Measurements from ENCODE around the gene PHLDB1. TPM values are rescaled to one million over a fixed set of nuclear protein-coding genes. Genes with fewer than 3 reads are reported as not detected.
A peak's percentile ranks its signal among the peaks of the same experiment; 100 is the strongest.

Gene PHLDB1
- total RNA-seq, 1 donor from 2014 or later = 71.8 TPM

DNA sequence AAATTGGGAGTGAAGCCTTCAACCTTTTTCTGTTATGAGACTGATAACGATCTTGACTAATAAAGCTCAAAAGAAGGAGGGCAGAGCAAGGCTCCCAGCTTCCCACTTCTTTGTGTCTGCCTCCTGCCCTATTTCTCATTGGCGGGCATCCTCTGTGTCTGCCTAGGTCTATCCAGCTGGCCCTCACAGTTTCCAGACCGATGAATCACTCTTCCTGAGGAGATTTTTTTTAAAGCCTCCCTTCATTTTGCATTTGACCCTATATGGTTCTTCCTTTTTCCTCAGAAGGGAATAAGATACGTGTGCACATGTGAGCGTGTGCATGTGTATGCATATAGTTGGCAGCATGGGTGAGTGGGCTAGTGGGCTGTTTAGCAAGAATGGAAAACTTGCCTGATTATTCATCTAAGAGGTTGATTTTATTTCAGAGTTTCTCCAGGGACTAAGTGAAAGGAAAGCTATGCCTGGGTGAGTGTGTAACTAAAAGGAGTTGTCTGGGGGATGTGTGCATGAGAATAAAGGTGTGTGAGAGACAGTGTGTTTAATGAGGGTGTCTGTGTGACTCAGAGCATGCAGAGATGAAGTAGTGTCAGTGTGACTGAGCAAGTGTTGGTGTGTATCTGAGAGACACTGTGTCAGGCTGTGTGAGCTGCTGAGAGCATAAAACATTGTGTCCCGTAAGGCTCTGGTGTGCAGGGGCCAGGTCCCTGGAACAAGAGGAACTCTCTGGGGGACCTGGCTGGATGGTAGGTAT is 12.2 kb downstream of the PHLDB1 start:
- Histone ChIP-seq H3K9me3 (no peaks in the 10 kb centered on the region), H3K27ac (peak overlapping the region; percentile 80), H3K36me3 (peaks cover 28% of the 10 kb centered on the region), H3K4me3 (no peak overlapping the region), H3K4me1 (peaks cover 85% of the 10 kb centered on the region), H3K27me3 (ENCODE audit: low read depth) (no peaks in the 10 kb centered on the region)
- intact Hi-C loops (cut with DNase I) = no loop called here
- TF ChIP-seq, protein P1, sequence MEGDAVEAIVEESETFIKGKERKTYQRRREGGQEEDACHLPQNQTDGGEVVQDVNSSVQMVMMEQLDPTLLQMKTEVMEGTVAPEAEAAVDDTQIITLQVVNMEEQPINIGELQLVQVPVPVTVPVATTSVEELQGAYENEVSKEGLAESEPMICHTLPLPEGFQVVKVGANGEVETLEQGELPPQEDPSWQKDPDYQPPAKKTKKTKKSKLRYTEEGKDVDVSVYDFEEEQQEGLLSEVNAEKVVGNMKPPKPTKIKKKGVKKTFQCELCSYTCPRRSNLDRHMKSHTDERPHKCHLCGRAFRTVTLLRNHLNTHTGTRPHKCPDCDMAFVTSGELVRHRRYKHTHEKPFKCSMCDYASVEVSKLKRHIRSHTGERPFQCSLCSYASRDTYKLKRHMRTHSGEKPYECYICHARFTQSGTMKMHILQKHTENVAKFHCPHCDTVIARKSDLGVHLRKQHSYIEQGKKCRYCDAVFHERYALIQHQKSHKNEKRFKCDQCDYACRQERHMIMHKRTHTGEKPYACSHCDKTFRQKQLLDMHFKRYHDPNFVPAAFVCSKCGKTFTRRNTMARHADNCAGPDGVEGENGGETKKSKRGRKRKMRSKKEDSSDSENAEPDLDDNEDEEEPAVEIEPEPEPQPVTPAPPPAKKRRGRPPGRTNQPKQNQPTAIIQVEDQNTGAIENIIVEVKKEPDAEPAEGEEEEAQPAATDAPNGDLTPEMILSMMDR (IDR thresholded peaks at IDR 0.05) = no peak
- peak; percentile 35 for DNase-seq
- peak in 1 of 2 donors; percentile 1 for ATAC-seq

DNA sequence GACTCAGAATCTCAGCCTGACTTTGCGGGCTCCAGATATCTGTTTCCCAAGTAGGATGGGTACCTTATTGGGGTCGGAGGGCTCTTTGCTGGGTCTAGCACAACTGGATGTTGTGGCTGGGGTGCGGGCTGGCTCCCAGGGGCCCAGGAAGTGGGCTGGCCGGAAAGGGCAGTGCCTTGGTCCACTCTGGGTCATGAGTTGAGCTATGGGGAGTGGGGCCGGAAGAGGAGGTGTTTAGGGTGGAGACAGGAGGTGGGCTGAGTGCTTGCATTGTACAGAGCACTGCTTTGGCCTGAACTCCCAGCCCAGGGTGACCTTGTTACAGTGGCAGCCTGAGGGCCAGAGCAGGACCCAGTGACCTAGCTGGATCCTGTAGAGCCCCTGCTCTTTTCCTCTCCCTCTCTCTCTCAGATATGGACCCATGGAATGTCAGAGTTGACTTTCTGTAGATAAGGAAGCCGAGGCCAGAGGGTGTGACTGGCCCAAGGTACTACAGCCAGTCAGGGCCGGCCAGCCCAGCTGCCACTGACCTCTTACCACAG is 13.2 kb downstream of the PHLDB1 start:
- ATAC-seq (peak; percentile 9 to 16), DNase-seq (peak; percentile 48)
- Histone ChIP-seq H3K4me3 (peak overlapping the region; percentile 58), H3K27ac (peak overlapping the region; percentile 80), H3K27me3 (ENCODE audit: low read depth) (no peaks in the 10 kb centered on the region), H3K9me3 (no peaks in the 10 kb centered on the region), H3K4me1 (peaks cover 89% of the 10 kb centered on the region), H3K36me3 (peaks cover 31% of the 10 kb centered on the region)
- intact Hi-C loops (cut with DNase I) = no loop called here
- TF ChIP-seq, protein P1 (IDR thresholded peaks at IDR 0.05) = no peak

DNA sequence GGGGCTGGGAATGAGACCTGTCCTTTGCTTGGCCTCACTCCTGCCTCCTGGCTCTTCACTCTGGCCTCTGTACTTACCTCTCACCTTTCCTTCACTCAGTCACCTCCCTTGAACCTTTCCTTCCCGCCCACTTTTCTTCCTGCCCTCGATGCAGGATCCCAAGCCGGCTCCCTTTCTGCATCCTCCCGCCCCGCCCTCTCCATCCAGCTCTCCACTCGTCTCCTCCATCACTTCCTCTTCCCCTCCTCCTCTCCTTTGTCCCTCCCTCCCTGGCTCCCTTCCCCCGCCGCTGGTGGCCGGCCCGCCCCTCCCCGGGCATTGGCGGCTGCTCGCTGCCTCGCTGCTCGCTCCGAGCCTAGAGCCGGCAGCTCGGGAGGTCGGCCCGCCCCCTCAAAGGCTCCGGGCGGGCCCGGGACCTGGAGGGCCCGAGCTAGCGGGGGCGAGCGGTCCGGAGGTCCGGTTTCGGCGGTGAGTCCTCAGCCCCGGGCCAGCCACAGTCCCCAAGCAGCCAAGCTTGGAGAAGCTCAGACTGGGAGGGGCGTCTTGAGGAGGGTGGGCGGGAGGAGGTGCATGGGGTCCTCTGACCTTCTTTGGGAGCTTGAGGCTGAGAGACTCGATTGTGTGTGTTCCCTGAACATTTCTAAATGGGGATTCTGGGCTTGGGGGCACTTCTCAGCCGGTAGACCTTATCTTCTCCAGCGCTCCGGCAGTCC is 13.8 kb downstream of the PHLDB1 start:
- H3K36me3 ChIP-seq = peaks cover 31% of the 10 kb centered on the region
- TF ChIP-seq, protein P1 (IDR thresholded peaks at IDR 0.05) = no peak
- H3K27ac ChIP-seq = peak overlapping the region; percentile 80
- H3K27me3 ChIP-seq (ENCODE audit: low read depth) = no peaks in the 10 kb centered on the region
- intact Hi-C loops (cut with DNase I) = no loop called here
- no peaks in the 10 kb centered on the region for H3K9me3 ChIP-seq
- ATAC-seq (peak; percentile 82 to 83), DNase-seq (peak; percentile 84)
- peaks cover 83% of the 10 kb centered on the region for H3K4me1 ChIP-seq
- H3K4me3 ChIP-seq = peak overlapping the region; percentile 58

DNA sequence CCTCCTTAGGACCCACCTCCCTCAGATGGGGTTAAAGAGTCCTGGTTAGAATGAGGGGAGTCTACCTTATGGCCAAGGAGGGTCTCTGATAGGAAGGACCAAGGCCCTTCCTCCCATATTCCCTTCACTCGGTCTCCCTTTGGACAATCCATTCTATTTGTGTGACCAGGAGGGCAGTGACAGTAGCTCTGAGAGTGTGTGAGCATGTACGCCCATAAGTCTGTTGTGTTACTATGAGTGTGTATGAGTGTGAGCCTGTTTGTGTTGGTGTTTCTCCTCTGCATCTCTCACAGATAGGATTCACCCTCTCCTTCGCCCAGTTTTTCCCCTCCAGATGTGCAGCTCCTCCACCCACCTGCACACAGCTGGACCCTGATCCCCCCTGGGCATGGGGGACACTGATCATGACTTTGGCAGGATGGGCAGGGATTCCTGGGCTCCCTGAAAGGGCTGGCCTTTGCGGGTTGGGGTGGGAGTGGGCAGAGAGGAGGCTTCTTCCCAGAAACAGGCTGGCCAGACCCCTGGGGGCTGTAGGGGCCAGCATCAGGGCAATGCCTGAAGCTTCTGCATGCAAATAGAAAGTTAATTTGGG is 14.5 kb downstream of the PHLDB1 start:
- H3K9me3 ChIP-seq = no peaks in the 10 kb centered on the region
- H3K36me3 ChIP-seq = peaks cover 31% of the 10 kb centered on the region
- H3K27ac ChIP-seq = peak overlapping the region; percentile 80
- H3K4me3 ChIP-seq = peak overlapping the region; percentile 58
- H3K27me3 ChIP-seq (ENCODE audit: low read depth) = no peaks in the 10 kb centered on the region
- TF ChIP-seq, protein P1 (IDR thresholded peaks at IDR 0.05) = no peak
- ATAC-seq (no peak), DNase-seq (no peak)
- intact Hi-C loops (cut with DNase I) = no loop called here
- H3K4me1 ChIP-seq = peaks cover 76% of the 10 kb centered on the region

All from lower lobe of right lung (tissue), 2 donors.